ENCODE data around the gene MIPEP.

MIPEP gene

DNA sequence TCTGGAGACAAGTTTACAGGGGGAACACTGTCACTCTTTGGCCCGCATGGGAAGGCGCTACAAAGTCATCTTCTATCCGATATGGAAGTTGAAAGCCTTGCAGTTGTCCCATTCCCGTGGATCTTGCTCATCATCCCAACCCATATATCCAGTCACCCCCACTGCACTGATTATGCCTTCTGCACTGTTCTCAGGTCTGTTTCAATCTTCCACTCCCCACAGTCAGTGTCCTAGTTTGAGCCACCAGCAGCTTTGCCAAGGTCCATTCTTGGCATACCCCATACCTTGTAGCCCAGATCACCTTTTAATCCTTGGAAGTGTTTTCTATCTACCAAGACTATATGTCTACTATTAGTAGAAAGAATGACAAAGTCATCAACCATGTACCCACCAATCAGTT, 88.1 kb downstream of the MIPEP start:
- no peak overlapping the region for H3K4me2 ChIP-seq (ENCODE audit: low read length)
- no peak for DNase-seq
- no peak overlapping the region for H3K18ac ChIP-seq (ENCODE audit: low read length)
- H4K8ac ChIP-seq (ENCODE audit: low read depth, low read length): no peak overlapping the region
- H2BK120ac ChIP-seq (ENCODE audit: low read depth, low read length): no peak overlapping the region
- H3K56ac ChIP-seq (ENCODE audit: low read length): no peak overlapping the region
- no peak overlapping the region for H2BK5ac ChIP-seq (ENCODE audit: low read length)
- no peaks in the 10 kb centered on the region for H3K4me1 ChIP-seq (ENCODE audit: control insufficient read depth, low read depth, low read length)
- H4K5ac ChIP-seq (ENCODE audit: low read length): no peak overlapping the region
- H3K9ac ChIP-seq (ENCODE audit: low read length): no peak overlapping the region
- H2BK15ac ChIP-seq (replicated peaks; ENCODE audit: low read depth): no peak overlapping the region
- no peaks in the 10 kb centered on the region for H3K27me3 ChIP-seq (ENCODE audit: insufficient read depth, low read length, poor library complexity)
- no peaks in the 10 kb centered on the region for H3K79me1 ChIP-seq (ENCODE audit: low read length)
- H3K27ac ChIP-seq (ENCODE audit: low read depth, low read length): no peak overlapping the region
- H2AK5ac ChIP-seq (ENCODE audit: low read length): no peak overlapping the region
- no peaks in the 10 kb centered on the region for H3K36me3 ChIP-seq (ENCODE audit: control insufficient read depth, insufficient read depth, low read length)
- no peaks in the 10 kb centered on the region for H3K79me2 ChIP-seq (ENCODE audit: control insufficient read depth, insufficient read depth, low read length)
- H3K23ac ChIP-seq (ENCODE audit: low read length): no peak overlapping the region
- no peak overlapping the region for H3K4me3 ChIP-seq (ENCODE audit: low read length)
- no peak overlapping the region for H3K4ac ChIP-seq (ENCODE audit: low read depth, low read length)
- WGBS (ENCODE audit: extremely low coverage, insufficient coverage, low lambda C conversion rate): no CpG with 5 or more reads among the region's 4 CpGs

DNA sequence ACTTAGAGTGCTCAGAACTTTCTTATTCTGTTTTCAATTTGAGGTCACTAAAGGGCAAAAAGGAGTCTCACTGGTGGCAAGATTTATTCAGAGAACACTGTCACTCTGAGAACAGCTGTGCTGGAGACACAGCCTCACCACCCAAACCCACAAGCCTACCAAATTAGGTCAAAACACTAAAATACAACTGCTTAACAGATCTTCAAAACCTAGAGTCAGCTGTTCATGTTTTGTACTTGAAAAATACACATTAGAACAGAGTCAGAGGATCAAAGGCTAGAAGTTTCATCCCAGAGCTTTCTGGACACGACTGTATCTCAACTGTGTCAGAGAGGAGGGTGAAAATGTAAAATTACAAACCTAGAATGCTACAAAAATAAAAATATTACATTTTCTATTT, 89.3 kb downstream of the MIPEP start:
- H3K56ac ChIP-seq (ENCODE audit: low read length): no peak overlapping the region
- H2BK15ac ChIP-seq (replicated peaks; ENCODE audit: low read depth): no peak overlapping the region
- H3K4me3 ChIP-seq (ENCODE audit: low read length): no peak overlapping the region
- H4K5ac ChIP-seq (ENCODE audit: low read length): no peak overlapping the region
- no peak overlapping the region for H3K4me2 ChIP-seq (ENCODE audit: low read length)
- no peak overlapping the region for H3K27ac ChIP-seq (ENCODE audit: low read depth, low read length)
- H3K4ac ChIP-seq (ENCODE audit: low read depth, low read length): no peak overlapping the region
- H3K36me3 ChIP-seq (ENCODE audit: control insufficient read depth, insufficient read depth, low read length): no peaks in the 10 kb centered on the region
- no peak overlapping the region for H4K8ac ChIP-seq (ENCODE audit: low read depth, low read length)
- H3K79me2 ChIP-seq (ENCODE audit: control insufficient read depth, insufficient read depth, low read length): no peaks in the 10 kb centered on the region
- H3K27me3 ChIP-seq (ENCODE audit: insufficient read depth, low read length, poor library complexity): no peaks in the 10 kb centered on the region
- H2BK5ac ChIP-seq (ENCODE audit: low read length): no peak overlapping the region
- no peak overlapping the region for H3K9ac ChIP-seq (ENCODE audit: low read length)
- H3K18ac ChIP-seq (ENCODE audit: low read length): no peak overlapping the region
- H2BK120ac ChIP-seq (ENCODE audit: low read depth, low read length): no peak overlapping the region
- DNase-seq: no peak
- H3K79me1 ChIP-seq (ENCODE audit: low read length): no peaks in the 10 kb centered on the region
- no peak overlapping the region for H3K23ac ChIP-seq (ENCODE audit: low read length)
- WGBS (ENCODE audit: extremely low coverage, insufficient coverage, low lambda C conversion rate): no CpG with 5 or more reads among the region's 1 CpG
- H3K4me1 ChIP-seq (ENCODE audit: control insufficient read depth, low read depth, low read length): no peaks in the 10 kb centered on the region
- H2AK5ac ChIP-seq (ENCODE audit: low read length): no peak overlapping the region

- Histone ChIP-seq H3K79me2 (ENCODE audit: control insufficient read depth, insufficient read depth, low read length) (no peaks in the 10 kb centered on the region), H3K36me3 (ENCODE audit: control insufficient read depth, insufficient read depth, low read length) (no peaks in the 10 kb centered on the region), H3K18ac (ENCODE audit: low read length) (no peak overlapping the region), H3K9ac (ENCODE audit: low read length) (no peak overlapping the region), H4K5ac (ENCODE audit: low read length) (no peak overlapping the region), H2BK5ac (ENCODE audit: low read length) (no peak overlapping the region), H3K4me3 (ENCODE audit: low read length) (no peak overlapping the region), H2BK120ac (ENCODE audit: low read depth, low read length) (no peak overlapping the region), H3K27ac (ENCODE audit: low read depth, low read length) (no peak overlapping the region), H2AK5ac (ENCODE audit: low read length) (no peak overlapping the region), H4K8ac (ENCODE audit: low read depth, low read length) (no peak overlapping the region), H2BK15ac (replicated peaks; ENCODE audit: low read depth) (no peak overlapping the region), H3K23ac (ENCODE audit: low read length) (no peak overlapping the region), H3K4ac (ENCODE audit: low read depth, low read length) (no peak overlapping the region), H3K56ac (ENCODE audit: low read length) (no peak overlapping the region), H3K27me3 (ENCODE audit: insufficient read depth, low read length, poor library complexity) (no peaks in the 10 kb centered on the region), H3K4me2 (ENCODE audit: low read length) (no peak overlapping the region), H3K4me1 (ENCODE audit: control insufficient read depth, low read depth, low read length) (no peaks in the 10 kb centered on the region), H3K79me1 (ENCODE audit: low read length) (no peaks in the 10 kb centered on the region)
- no CpG with 5 or more reads among the region's 5 CpGs for WGBS (ENCODE audit: extremely low coverage, insufficient coverage, low lambda C conversion rate)
- no peak for DNase-seq
Measured at GRCh38 chr13:23797276-23797903, 91.8 kb downstream of the MIPEP start.

DNA sequence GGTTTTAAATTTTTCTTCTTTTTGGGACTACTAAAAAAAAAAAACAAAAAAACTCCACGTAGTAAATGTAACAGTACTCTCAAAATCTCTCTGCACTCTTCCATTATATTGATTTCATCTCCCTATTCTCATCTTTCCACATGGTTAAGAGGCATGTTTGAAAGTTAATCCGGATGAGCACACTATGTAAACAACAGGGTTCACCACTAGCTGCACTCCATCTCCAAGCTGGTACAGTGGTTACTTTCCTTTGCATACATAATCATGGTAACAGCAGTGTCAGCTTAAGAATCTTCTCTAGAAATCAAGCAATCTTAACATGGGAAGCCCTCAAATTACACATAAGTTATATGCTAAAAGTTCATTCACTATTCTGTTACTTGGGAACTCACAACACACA, 92.6 kb downstream of the MIPEP start:
- Histone ChIP-seq H3K18ac (ENCODE audit: low read length) (no peak overlapping the region), H2AK5ac (ENCODE audit: low read length) (no peak overlapping the region), H3K4ac (ENCODE audit: low read depth, low read length) (no peak overlapping the region), H3K79me1 (ENCODE audit: low read length) (no peaks in the 10 kb centered on the region), H3K9ac (ENCODE audit: low read length) (no peak overlapping the region), H3K27ac (ENCODE audit: low read depth, low read length) (no peak overlapping the region), H2BK120ac (ENCODE audit: low read depth, low read length) (no peak overlapping the region), H4K5ac (ENCODE audit: low read length) (no peak overlapping the region), H3K4me1 (ENCODE audit: control insufficient read depth, low read depth, low read length) (no peaks in the 10 kb centered on the region), H3K79me2 (ENCODE audit: control insufficient read depth, insufficient read depth, low read length) (no peaks in the 10 kb centered on the region), H3K27me3 (ENCODE audit: insufficient read depth, low read length, poor library complexity) (no peaks in the 10 kb centered on the region), H4K8ac (ENCODE audit: low read depth, low read length) (no peak overlapping the region), H3K4me2 (ENCODE audit: low read length) (no peak overlapping the region), H3K4me3 (ENCODE audit: low read length) (no peak overlapping the region), H2BK5ac (ENCODE audit: low read length) (no peak overlapping the region), H3K36me3 (ENCODE audit: control insufficient read depth, insufficient read depth, low read length) (no peaks in the 10 kb centered on the region), H3K56ac (ENCODE audit: low read length) (no peak overlapping the region), H2BK15ac (replicated peaks; ENCODE audit: low read depth) (no peak overlapping the region), H3K23ac (ENCODE audit: low read length) (no peak overlapping the region)
- no peak for DNase-seq
- WGBS (ENCODE audit: extremely low coverage, insufficient coverage, low lambda C conversion rate): no CpG with 5 or more reads among the region's 2 CpGs

- Histone ChIP-seq H3K9ac (ENCODE audit: low read length) (no peak overlapping the region), H3K4me3 (ENCODE audit: low read length) (no peak overlapping the region), H2BK120ac (ENCODE audit: low read depth, low read length) (no peak overlapping the region), H3K18ac (ENCODE audit: low read length) (no peak overlapping the region), H4K8ac (ENCODE audit: low read depth, low read length) (no peak overlapping the region), H3K36me3 (ENCODE audit: control insufficient read depth, insufficient read depth, low read length) (no peaks in the 10 kb centered on the region), H3K27ac (ENCODE audit: low read depth, low read length) (no peak overlapping the region), H2BK5ac (ENCODE audit: low read length) (no peak overlapping the region), H3K4me2 (ENCODE audit: low read length) (no peak overlapping the region), H3K23ac (ENCODE audit: low read length) (no peak overlapping the region), H2AK5ac (ENCODE audit: low read length) (no peak overlapping the region), H3K4me1 (ENCODE audit: control insufficient read depth, low read depth, low read length) (no peaks in the 10 kb centered on the region), H3K79me2 (ENCODE audit: control insufficient read depth, insufficient read depth, low read length) (no peaks in the 10 kb centered on the region), H3K79me1 (ENCODE audit: low read length) (no peaks in the 10 kb centered on the region), H3K4ac (ENCODE audit: low read depth, low read length) (no peak overlapping the region), H3K27me3 (ENCODE audit: insufficient read depth, low read length, poor library complexity) (no peaks in the 10 kb centered on the region), H4K5ac (ENCODE audit: low read length) (no peak overlapping the region), H2BK15ac (replicated peaks; ENCODE audit: low read depth) (no peak overlapping the region), H3K56ac (ENCODE audit: low read length) (no peak overlapping the region)
- no CpG with 5 or more reads among the region's 7 CpGs for WGBS (ENCODE audit: extremely low coverage, insufficient coverage, low lambda C conversion rate)
- no peak for DNase-seq
Measured at GRCh38 chr13:23794267-23795161, 94.7 kb downstream of the MIPEP start.
